GF-D8 (cell line): ENCODE data around the gene MYO1H.

Source experiments
- DNase-seq: peaks from one replicate; lab custom pipeline; 2025; lab: John Stamatoyannopoulos, UW

The MYO1H gene

GRCh38 chr12:109494348-109494881 is 146.7 kb downstream of the MYO1H start:
- no peak for DNase-seq

GRCh38 chr12:109495012-109495411 is 147.3 kb downstream of the MYO1H start:
- DNase-seq: no peak

- DNase-seq: no peak
Observed at GRCh38 chr12:109496306-109496705, 148.6 kb downstream of the MYO1H start.

GRCh38 chr12:109497675-109498074 is 150.0 kb downstream of the MYO1H start:
- DNase-seq: no peak
